ENCODE results near the gene NAALAD2.
"Not testable (repeated sequence)": the region's sequence is repeated elsewhere in the genome, so short reads cannot be mapped to it uniquely, and the experiment has no call there.

NAALAD2 gene

DNA sequence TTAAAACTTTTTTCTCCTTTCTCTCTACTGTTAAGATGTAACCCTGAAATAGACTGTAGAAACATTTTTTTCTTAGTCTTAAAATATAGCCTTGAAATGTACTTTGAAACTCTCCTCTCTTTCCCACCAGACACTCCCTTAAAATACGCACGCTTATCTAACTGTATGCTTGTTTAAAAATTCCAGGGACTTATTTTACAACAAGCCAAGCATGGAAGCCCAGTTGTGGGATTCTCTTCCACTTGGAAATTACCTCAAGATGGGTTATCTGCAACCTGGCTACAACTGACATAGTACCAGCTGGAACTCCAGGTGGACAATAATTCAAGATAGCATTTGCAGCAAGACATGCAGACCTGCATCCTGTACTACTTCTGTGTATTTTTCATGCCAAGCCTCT, 100.5 kb downstream of the NAALAD2 start:
- TF ChIP-seq, protein P1, sequence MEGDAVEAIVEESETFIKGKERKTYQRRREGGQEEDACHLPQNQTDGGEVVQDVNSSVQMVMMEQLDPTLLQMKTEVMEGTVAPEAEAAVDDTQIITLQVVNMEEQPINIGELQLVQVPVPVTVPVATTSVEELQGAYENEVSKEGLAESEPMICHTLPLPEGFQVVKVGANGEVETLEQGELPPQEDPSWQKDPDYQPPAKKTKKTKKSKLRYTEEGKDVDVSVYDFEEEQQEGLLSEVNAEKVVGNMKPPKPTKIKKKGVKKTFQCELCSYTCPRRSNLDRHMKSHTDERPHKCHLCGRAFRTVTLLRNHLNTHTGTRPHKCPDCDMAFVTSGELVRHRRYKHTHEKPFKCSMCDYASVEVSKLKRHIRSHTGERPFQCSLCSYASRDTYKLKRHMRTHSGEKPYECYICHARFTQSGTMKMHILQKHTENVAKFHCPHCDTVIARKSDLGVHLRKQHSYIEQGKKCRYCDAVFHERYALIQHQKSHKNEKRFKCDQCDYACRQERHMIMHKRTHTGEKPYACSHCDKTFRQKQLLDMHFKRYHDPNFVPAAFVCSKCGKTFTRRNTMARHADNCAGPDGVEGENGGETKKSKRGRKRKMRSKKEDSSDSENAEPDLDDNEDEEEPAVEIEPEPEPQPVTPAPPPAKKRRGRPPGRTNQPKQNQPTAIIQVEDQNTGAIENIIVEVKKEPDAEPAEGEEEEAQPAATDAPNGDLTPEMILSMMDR (conservative IDR thresholded peaks at IDR 0.05), result no peak
- no peak overlapping the region for H3K27ac ChIP-seq

DNA sequence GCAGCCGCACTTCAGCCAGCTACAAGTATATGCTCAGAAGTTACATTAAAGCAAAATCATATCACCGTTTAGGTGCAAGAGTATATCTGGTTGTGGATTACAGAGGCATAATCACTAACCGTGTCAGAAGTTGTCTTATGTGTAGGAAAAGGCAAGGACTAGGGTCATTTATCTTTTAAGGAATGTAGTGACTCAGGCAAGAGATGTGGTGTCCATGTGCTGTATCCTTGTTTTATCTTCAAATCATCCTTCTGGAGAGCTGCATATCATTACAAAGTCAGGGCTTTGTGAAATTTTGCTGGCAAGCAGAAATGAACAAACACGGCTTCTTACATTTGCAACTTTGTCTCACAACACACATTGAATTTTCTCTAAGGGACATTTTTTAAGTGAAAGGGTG, 101.1 kb downstream of the NAALAD2 start:
- no peak overlapping the region for H3K27ac ChIP-seq
- TF ChIP-seq, protein P1 (conservative IDR thresholded peaks at IDR 0.05), result no peak

DNA sequence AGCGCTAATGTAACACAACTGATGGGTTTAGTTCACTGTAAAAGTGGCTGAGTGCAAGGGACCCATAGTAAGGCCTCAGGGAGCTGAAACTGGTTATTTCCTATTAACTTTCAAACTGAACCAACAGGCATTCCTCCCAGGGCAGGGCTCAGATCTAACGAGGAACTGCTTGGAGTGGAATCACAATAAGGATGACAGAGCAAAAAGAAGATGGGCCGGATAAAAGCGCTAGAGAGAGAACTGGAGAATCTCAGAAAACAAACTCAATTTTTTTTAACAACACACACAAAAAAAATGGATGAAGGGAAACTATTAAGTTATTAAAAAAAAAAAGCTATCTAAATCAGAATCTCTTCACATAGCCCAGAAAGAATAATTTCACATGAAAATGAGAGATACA, 102.5 kb downstream of the NAALAD2 start:
- TF ChIP-seq, protein P1 (conservative IDR thresholded peaks at IDR 0.05), result no peak
- no peak overlapping the region for H3K27ac ChIP-seq

DNA sequence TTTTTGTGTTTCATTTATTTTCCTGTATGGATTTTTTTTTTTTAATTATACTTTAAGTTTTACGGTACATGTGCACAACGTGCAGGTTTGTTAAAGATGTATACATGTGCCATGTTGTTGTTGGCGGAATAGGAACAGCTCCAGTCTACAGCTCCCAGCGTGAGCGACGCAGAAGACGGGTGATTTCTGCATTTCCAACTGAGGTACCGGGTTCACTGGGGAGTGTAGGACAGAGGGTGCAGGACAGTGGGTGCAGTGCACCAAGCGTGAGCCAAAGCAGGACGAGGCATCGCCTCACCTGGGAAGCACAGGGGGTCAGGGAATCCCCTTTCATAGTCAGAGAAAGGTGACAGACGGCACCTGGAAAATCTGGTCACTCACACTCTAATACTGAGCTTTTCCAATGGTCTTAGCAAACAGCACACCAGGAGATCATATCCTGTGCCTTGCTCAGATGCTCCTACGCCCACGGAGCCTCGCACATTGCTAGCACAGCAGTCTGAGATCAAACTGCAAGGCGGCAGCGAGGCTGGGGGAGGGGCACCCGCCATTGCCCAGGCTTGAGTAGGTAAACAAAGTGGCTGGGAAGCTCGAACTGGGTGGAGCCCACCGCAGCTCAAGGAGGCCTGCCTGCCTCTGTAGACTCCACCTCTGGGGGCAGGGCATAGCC, 105.6 kb downstream of the NAALAD2 start:
- H3K27ac ChIP-seq, result not testable (repeated sequence)

DNA sequence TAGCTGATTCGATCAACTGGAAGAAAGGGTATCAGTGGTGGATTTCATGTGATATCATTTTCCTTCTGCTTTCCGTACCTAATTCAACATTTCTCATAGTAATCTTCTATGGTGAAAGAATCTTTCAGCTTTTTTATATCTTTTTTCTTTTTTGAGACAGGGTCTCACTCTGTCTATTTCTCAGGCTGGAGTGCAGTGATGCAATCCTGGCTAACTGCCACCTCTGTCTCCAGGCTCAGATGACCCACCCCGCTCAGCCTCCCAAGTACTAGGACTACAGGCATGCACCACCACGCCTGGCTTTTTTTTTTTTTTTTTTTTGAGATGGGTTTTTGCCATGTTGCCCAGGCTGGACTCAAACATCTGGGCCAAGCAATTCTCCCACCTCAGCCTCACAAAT, 107.0 kb downstream of the NAALAD2 start:
- no peak overlapping the region for H3K27ac ChIP-seq
- TF ChIP-seq, protein P1 (conservative IDR thresholded peaks at IDR 0.05), result no peak

Measured in VCaP (cell line).